Liver (tissue), 9 donors: ENCODE data around the gene NOTCH2NLA. TPM values are rescaled to one million over a fixed set of nuclear protein-coding genes. Genes with fewer than 3 reads are reported as not detected.
"Not testable (repeated sequence)": the region's sequence is repeated elsewhere in the genome, so short reads cannot be mapped to it uniquely, and the experiment has no call there.

ENCODE experiments used
- DNase-seq: peaks from one replicate; pipeline ENCODE4 v3.0.0-alpha.2; 2017; ENCODE audit warnings: low spot score
- H3K27ac ChIP-seq, 2 donors: one replicate each; pipeline ENCODE4 v1.7.0; 2013; ENCODE audit warnings: inconsistent platforms in 2 of 2, low read length in 2 of 2, control low read depth in 1 of 2, low read depth in 1 of 2, mild to moderate bottlenecking in 1 of 2
- H3K27me3 ChIP-seq, 4 donors: one replicate each; pipeline versions ENCODE4 v1.6.1 to v1.7.0; 2013; ENCODE audit warnings: low read length in 3 of 4, inconsistent platforms in 1 of 4, mild to moderate bottlenecking in 1 of 4, moderate library complexity in 1 of 4; ENCODE audit not compliant: control insufficient read depth in 4 of 4, insufficient read depth in 4 of 4
- H3K36me3 ChIP-seq, 4 donors: one replicate each; pipeline versions ENCODE4 v1.6.1 to v1.7.0; 2013; ENCODE audit warnings: low read length in 3 of 4, mild to moderate bottlenecking in 3 of 4, low read depth in 1 of 4, moderate library complexity in 1 of 4; ENCODE audit not compliant: control insufficient read depth in 4 of 4, insufficient read depth in 3 of 4
- H3K4me1 ChIP-seq, 4 donors: one replicate each; pipeline versions ENCODE4 v1.6.1 to v1.7.0; 2013; ENCODE audit warnings: low read length in 3 of 4, mild to moderate bottlenecking in 3 of 4, moderate library complexity in 1 of 4; ENCODE audit not compliant: control insufficient read depth in 4 of 4, insufficient read depth in 4 of 4
- H3K4me3 ChIP-seq, 3 donors: one replicate each; pipeline versions ENCODE4 v1.6.1 to v1.7.0; 2013; ENCODE audit warnings: low read length in 3 of 3, control low read depth in 1 of 3, low read depth in 1 of 3, mild to moderate bottlenecking in 1 of 3
- H3K9ac ChIP-seq, 2 donors: one replicate each; pipeline ENCODE4 v1.7.0; 2013; ENCODE audit warnings: low read length in 2 of 2, mild to moderate bottlenecking in 2 of 2, moderate library complexity in 2 of 2, control low read depth in 1 of 2, low read depth in 1 of 2
- H3K9me3 ChIP-seq, 4 donors: one replicate each; pipeline versions ENCODE4 v1.6.1 to v1.7.0; 2013; ENCODE audit warnings: low read length in 3 of 4; ENCODE audit not compliant: control insufficient read depth in 4 of 4
- WGBS: extraction: QIAGEN DNeasy Blood & Tissue Kit; methylation state at CpG from one replicate; pipeline ENCODE4 v1.1.7; 2013; 5-methylcytosine and 5-hydroxymethylcytosine counted together
- polyA plus RNA-seq, 2 donors: library from polyadenylated mRNA; stranded (reverse) in 1 of 2; unstranded in 1 of 2; fragments of 200-250 nt in 1 of 2; fragments of >200 nt in 1 of 2; fragmentation: Nextera tagmentation in 1 of 2; extraction: Ambion mirVana in 1 of 2; gene quantifications; one replicate each; pipeline versions ENCODE4 v1.2.1 to v1.2.3, GENCODE V29; 2013 to 2015
- total RNA-seq, 2 donors: library from RNA; depleted of rRNA; stranded (reverse); fragments of >200 nt; gene quantifications; one replicate each; pipeline ENCODE4 v1.2.3, GENCODE V29; 2014
- donor health status: healthy.
- donor health status: healthy.
- donor health status: healthy.
- donor health status: healthy.
- donor health status: healthy.

Gene NOTCH2NLA
- total and polyA plus RNA-seq, 4 donors, result 6.3 to 48.7 (median 20.3) TPM

DNA sequence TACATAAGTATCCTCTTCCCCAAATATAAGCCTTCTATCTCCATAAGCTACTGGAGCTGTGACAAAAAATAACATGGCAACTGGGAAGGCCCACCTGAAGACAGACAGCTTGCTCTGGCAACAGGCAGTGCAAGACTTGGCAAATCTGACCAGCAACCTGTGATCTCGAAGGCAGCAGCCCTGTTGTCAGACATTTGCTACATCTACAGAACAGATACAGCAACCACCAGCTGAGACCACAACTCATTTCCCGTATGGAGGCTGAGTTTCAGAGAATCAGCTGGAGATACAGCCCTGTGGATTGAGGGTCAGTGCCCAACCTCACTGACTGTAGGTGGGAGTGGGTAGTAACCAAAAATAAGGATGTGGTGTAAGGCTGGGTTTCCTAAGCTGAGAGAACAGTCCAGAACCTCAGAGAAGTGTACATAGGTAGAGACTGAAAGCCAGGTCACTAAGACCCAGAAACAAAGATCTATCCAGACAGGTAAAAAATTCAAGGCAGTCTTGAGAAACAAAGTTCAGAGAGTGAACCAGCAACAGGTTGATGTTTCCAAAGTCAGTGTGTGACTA, 37.4 kb upstream of the NOTCH2NLA start:
- H3K4me1 ChIP-seq, H3K36me3 ChIP-seq, H3K27me3 ChIP-seq, H3K4me3 ChIP-seq, DNase-seq, H3K9me3 ChIP-seq, H3K9ac ChIP-seq, H3K27ac ChIP-seq: not testable (repeated sequence)
- WGBS, result no CpG with 5 or more reads among the region's 2 CpGs

DNA sequence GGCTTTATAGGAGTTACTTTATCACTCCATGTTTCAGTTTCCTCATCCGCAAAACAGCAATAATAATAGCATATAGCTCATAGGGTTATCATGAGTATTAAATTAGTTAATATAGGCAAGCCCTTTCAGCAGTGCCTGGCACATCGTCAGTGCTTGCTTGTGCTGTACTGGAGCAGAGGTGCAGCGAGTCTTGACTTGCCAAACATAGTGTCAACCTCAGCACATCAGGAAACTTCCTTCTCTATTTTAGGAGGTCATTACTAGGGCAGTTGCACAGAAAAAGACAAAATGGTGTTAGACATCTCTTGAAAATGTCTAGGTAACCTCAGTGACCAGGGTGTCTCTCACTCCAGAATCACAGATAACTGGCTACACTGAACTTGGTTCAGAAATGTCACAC, 35.9 kb upstream of the NOTCH2NLA start:
- no CpG with 5 or more reads among the region's 3 CpGs for WGBS
- not testable (repeated sequence) for H3K36me3 ChIP-seq, DNase-seq, H3K4me1 ChIP-seq, H3K27ac ChIP-seq, H3K9ac ChIP-seq, H3K27me3 ChIP-seq, H3K9me3 ChIP-seq, H3K4me3 ChIP-seq

DNA sequence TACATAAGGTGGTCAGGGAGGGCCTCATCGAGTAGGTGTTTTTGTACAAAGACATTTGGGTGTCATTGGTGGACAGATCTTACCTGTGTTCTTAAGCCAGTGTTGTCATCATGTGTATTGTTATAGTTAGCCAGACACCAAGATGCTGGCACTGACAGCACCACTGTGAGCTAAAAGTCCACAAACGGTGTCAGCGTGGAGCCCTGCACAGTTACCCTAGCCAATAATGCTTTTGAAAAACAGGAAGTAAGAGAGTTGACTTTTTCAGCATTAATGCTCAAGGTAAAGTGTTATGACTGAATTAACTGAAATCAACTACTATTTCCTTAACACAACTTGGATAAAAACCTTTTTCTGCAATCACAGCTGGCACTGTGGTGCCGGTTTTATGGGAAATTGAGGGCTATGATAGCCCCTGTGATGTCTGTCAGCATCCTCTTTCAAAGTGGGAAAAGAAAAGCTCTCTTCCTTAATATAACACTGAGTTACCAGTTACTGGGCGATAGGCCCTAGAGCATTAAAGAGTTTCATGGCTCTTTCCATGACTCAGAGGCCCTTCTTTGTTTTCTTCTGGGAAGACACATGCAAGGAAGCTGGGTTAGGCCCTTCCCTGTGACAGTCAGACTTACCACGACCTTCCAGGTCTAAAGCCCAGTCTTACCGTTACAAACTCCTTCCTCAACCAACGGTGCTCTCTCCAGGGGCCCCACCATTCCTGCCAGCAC, 31.3 kb upstream of the NOTCH2NLA start:
- H3K4me3 ChIP-seq, H3K36me3 ChIP-seq, H3K4me1 ChIP-seq, DNase-seq, H3K27me3 ChIP-seq, H3K9me3 ChIP-seq, H3K27ac ChIP-seq, H3K9ac ChIP-seq: not testable (repeated sequence)
- no CpG with 5 or more reads among the region's 8 CpGs for WGBS

DNA sequence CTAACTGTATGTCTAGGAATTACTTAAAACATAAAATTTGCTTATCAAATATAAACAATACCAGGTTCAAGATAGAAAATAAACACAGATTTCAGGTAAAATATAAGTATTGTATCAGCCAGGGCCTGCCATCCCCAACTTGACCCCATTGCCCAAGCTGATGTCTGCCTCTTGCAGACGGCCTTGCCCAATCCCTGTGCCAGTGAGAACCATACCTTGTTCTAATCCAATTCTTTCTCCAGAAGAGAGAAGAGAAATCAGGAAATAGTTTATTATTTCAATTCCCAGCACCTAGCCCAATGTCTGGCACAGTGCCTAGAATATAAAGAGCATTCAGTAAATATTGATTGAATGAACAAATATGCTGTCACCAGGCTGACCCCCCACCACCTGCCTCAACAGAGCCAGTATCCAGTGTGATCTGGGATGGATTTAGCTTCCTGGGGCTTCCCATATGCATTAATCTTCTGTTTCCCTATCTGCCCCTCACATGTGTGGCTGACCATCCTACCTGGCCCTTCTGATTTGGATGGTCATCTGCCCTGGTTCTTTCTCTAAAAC, 29.3 kb upstream of the NOTCH2NLA start:
- WGBS, result no CpG with 5 or more reads among the region's 1 CpG
- H3K4me3 ChIP-seq, DNase-seq, H3K27me3 ChIP-seq, H3K36me3 ChIP-seq, H3K27ac ChIP-seq, H3K9ac ChIP-seq, H3K9me3 ChIP-seq, H3K4me1 ChIP-seq: not testable (repeated sequence)

DNA sequence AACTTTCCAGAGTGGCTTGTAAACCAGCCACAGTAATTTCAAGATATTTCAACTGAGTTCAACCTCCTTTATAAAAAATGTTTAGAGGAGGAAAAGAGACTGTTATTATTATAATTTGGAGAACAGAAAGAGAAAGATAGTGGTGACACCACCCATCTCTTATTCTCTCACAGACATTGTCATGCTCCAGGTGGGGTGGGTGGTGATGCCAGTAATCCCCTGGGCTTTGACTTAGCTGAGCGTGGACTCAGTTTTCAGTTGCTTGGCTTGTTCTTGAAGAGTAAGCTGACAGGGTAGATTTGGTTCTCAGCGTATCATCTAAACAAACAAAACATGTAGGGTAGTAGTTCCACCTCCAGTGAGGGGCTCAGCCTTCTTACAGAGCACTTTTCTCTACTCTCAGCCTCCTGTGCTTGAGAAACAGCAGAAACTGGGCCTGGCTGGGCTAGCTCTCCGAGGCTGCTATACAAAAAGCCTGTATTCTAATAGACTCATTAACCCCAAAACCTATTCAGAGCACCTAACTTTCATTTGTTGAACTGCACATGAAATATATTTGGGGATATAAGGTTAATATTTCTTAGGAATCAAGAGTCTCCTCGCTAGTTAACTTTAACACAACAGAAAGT, 25.9 kb upstream of the NOTCH2NLA start:
- WGBS, result 89% methylated on average over 1 of the region's 4 CpGs
- H3K27me3 ChIP-seq, H3K4me3 ChIP-seq, H3K9me3 ChIP-seq, DNase-seq, H3K36me3 ChIP-seq, H3K9ac ChIP-seq, H3K27ac ChIP-seq, H3K4me1 ChIP-seq: not testable (repeated sequence)

DNA sequence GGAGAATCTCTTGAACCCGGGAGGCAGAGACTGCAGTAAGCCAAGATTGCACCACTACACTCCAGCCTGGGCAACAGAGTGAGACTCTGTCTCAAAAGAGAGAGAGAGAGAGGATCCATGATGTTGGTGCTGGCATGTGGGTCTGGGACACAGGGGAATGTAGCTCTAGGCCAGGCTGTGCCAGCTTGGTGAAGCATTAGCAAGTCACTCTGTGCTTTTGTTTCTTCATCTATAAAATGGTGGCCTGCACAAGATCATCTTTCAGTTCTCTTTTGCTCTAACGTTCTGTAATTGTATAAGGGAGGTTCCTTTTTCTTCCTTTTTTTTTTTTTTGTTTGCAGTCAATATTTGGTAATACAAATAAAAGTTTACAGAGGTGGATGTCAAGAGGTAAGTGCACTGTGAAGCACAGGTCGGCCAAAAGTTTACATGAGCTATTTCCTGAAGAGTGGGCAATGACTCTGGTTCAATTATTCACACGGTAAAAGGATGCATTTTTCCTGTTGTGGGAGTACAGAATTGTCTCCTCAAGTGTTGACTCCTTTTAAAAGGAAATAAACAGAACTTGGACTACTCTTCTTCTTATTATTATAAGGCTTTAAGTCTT, 24.5 kb upstream of the NOTCH2NLA start:
- H3K9ac ChIP-seq, H3K27ac ChIP-seq, H3K4me3 ChIP-seq, H3K4me1 ChIP-seq, DNase-seq, H3K27me3 ChIP-seq, H3K9me3 ChIP-seq, H3K36me3 ChIP-seq: not testable (repeated sequence)
- 0% methylated on average over 1 of the region's 4 CpGs for WGBS

DNA sequence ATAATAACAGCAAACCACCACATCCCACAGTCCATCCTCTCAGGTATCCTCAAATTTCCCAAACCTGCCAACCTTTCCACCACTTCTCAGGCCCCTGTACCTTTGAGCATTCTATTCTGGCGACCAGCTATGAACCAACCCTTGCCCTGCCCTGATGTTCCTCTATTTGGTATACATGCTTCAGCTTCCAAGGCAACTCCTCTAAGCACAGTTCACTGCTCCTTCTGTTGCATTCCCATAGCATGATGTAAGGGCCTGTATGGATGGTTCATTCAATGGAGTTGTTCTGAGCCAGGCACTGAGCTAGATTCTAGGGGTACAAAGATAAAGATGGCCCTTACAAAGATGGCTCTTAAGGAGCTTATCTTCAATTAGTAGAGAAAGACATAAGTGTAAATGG, 22.7 kb upstream of the NOTCH2NLA start:
- no CpG with 5 or more reads among the region's 1 CpG for WGBS
- H3K27me3 ChIP-seq, result not testable (repeated sequence)

DNA sequence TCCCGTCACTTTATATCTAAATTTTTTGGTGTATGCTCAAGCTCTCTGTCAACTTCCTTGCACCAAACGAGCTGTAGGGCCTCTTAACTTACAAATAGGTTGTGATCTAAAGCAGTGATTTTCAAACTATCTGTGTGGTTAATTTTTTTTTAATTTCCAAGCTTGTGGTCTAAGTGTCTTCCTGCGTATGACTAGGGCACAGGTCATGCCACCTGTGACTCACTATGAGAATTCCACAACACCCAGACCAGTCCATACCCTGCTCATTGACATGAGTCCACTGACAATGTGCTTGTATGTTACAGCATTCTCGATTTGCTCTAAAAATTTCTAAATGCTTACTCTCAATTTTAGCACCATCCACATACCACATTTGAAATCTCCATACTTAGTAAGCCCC, 19.8 kb upstream of the NOTCH2NLA start:
- not testable (repeated sequence) for H3K27ac ChIP-seq, H3K9ac ChIP-seq, H3K4me3 ChIP-seq, H3K4me1 ChIP-seq, H3K27me3 ChIP-seq, H3K9me3 ChIP-seq, H3K36me3 ChIP-seq, DNase-seq
- 67% methylated on average over 1 of the region's 4 CpGs for WGBS

More for the DNA sequence above, 22.7 kb upstream of the NOTCH2NLA start:
- H3K9ac ChIP-seq, H3K27ac ChIP-seq, H3K4me3 ChIP-seq, H3K9me3 ChIP-seq, DNase-seq, H3K36me3 ChIP-seq, H3K4me1 ChIP-seq: not testable (repeated sequence)
